Measurements from ENCODE around the gene MTFP1.

DNA sequence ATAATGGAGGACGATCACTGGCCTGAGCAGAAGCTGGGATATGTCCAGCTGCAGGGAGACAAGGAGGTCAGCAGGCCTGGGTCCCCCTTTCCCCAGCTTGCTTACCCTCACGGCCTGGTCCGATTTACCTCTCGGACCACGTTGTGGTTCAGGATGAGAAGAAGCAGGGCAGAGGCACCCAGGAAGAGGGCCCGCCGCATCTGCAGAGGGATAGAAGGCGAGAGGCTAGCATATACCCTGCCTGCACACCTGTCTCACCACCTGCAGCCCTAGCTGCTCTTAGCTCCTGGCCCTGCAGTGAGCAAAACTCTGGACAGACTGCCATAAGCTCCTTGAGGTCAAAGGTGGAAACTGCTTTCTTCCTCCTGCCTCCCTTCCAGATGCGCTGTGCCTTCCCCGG is 39.6 kb upstream of the MTFP1 start:
- TF ChIP-seq, protein P1, sequence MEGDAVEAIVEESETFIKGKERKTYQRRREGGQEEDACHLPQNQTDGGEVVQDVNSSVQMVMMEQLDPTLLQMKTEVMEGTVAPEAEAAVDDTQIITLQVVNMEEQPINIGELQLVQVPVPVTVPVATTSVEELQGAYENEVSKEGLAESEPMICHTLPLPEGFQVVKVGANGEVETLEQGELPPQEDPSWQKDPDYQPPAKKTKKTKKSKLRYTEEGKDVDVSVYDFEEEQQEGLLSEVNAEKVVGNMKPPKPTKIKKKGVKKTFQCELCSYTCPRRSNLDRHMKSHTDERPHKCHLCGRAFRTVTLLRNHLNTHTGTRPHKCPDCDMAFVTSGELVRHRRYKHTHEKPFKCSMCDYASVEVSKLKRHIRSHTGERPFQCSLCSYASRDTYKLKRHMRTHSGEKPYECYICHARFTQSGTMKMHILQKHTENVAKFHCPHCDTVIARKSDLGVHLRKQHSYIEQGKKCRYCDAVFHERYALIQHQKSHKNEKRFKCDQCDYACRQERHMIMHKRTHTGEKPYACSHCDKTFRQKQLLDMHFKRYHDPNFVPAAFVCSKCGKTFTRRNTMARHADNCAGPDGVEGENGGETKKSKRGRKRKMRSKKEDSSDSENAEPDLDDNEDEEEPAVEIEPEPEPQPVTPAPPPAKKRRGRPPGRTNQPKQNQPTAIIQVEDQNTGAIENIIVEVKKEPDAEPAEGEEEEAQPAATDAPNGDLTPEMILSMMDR (IDR thresholded peaks at IDR 0.05; ENCODE audit: low read depth, low read length, missing input control), result no peak
- TF ChIP-seq REST (IDR thresholded peaks at IDR 0.05), result no peak
- TF ChIP-seq GABPA (IDR thresholded peaks at IDR 0.05 in 1 of 2, conservative IDR thresholded peaks at IDR 0.05 in 1 of 2), result no peak
- TF ChIP-seq ATF3 (IDR thresholded peaks at IDR 0.05), result no peak

Data from liver (tissue), 3 donors.